ENCODE measurements around the gene PITPNM3. TPM values are rescaled to one million over a fixed set of nuclear protein-coding genes. Genes with fewer than 3 reads are reported as not detected.

The PITPNM3 gene
- total and polyA plus RNA-seq, 2 of the 13 experiments (the other 11 are each of a cell fraction or from before 2014, with no cell fraction given) = 0.13 to 0.29 TPM

- Histone ChIP-seq H3K4me3 (replicated peaks in 1 of 3; ENCODE audit: insufficient read depth in 1 of 3, low read depth in 2 of 3, low read length in 3 of 3) (no peak overlapping the region), H3K27ac (ENCODE audit: extremely low read length, insufficient read depth, low read length) (no peak overlapping the region), H3K4me2 (ENCODE audit: low read depth, low read length) (no peak overlapping the region), H3K4me1 (ENCODE audit: insufficient read depth, low read length) (peaks cover 23% of the 10 kb centered on the region), H4K20me1 (ENCODE audit: insufficient read depth, low read length) (no peaks in the 10 kb centered on the region), H3K27me3 (ENCODE audit: control insufficient read depth in 1 of 2, insufficient read depth in 2 of 2, low read length in 2 of 2) (no peaks in the 10 kb centered on the region), H3K9me3 (ENCODE audit: low read length) (no peaks in the 10 kb centered on the region), H2AFZ (ENCODE audit: low read length) (no peak overlapping the region), H3K9ac (ENCODE audit: insufficient read depth, low read depth, low read length) (no peak overlapping the region), H3K79me2 (ENCODE audit: insufficient read depth, low read length) (no peaks in the 10 kb centered on the region), H3K36me3 (replicated peaks in 1 of 2; ENCODE audit: control insufficient read depth in 1 of 2, insufficient read depth in 2 of 2, low read length in 2 of 2) (peaks cover 2 to 10% of the 10 kb centered on the region in 2 experiments; a peak in 2 of 5 replicates)
- TF ChIP-seq ZNF768 (CRISPR knock-in tag; IDR thresholded peaks at IDR 0.05) = peak; percentile 91
- TF ChIP-seq JUND (CRISPR knock-in tag; IDR thresholded peaks at IDR 0.05) = no peak
- CTCF ChIA-PET (ENCODE audit: low intra/inter-chr PET ratio, low total read pairs) = no interaction called here
- POLR2A ChIA-PET = no interaction called here
- DNase-seq (ENCODE audit: low spot score) (no peak), ATAC-seq (no peak), FAIRE-seq (no peak)
- intact Hi-C loops (cut with micrococcal nuclease; ENCODE audit: unreplicated experiment) = no loop called here
- in situ Hi-C loops (cut with HindIII; ENCODE audit: extremely low pct_ligation_motif_present, low pct_unique_long_range_greater_than_20kb) = no loop called here
- no TSS peak for BruUV-seq (replicated peaks)
- 100% methylated on average over 3 of the region's 6 CpGs for WGBS (ENCODE audit: low lambda C conversion rate)
These were observed 107.0 kb downstream of the PITPNM3 start for GRCh38 chr17:6449307-6449706.

- WGBS (ENCODE audit: low lambda C conversion rate) = 95% methylated on average over 6 of the region's 6 CpGs
- peaks cover 24% of the 10 kb centered on the region for H3K4me1 ChIP-seq (ENCODE audit: insufficient read depth, low read length)
- H3K27me3 ChIP-seq (ENCODE audit: control insufficient read depth in 1 of 2, insufficient read depth in 2 of 2, low read length in 2 of 2) = no peaks in the 10 kb centered on the region; a peak in 1 of 5 replicates
- H3K4me3 ChIP-seq (replicated peaks in 1 of 3; ENCODE audit: insufficient read depth in 1 of 3, low read depth in 2 of 3, low read length in 3 of 3) = no peak overlapping the region
- DNase-seq (ENCODE audit: low spot score) = no peak
- ChIA-PET CTCF (ENCODE audit: low intra/inter-chr PET ratio, low total read pairs) (no interaction called here), POLR2A (no interaction called here)
- ATAC-seq = no peak
- peaks cover 2 to 10% of the 10 kb centered on the region in 2 experiments; a peak in 2 of 5 replicates for H3K36me3 ChIP-seq (replicated peaks in 1 of 2; ENCODE audit: control insufficient read depth in 1 of 2, insufficient read depth in 2 of 2, low read length in 2 of 2)
- no peak overlapping the region for H3K27ac ChIP-seq (ENCODE audit: extremely low read length, insufficient read depth, low read length)
- H4K20me1 ChIP-seq (ENCODE audit: insufficient read depth, low read length) = no peaks in the 10 kb centered on the region
- no peak for TF ChIP-seq TAF15 (IDR thresholded peaks at IDR 0.05; ENCODE audit: low read depth, low read length, poor library complexity, severe bottlenecking)
- no peak for TF ChIP-seq NONO (IDR thresholded peaks at IDR 0.05)
- no peak for TF ChIP-seq NONO (CRISPR knock-in tag; conservative IDR thresholded peaks at IDR 0.05)
- no peak for TF ChIP-seq HNRNPH1 (optimal IDR thresholded peaks at IDR 0.05; ENCODE audit: low read depth, low read length)
- TF ChIP-seq, protein P1, sequence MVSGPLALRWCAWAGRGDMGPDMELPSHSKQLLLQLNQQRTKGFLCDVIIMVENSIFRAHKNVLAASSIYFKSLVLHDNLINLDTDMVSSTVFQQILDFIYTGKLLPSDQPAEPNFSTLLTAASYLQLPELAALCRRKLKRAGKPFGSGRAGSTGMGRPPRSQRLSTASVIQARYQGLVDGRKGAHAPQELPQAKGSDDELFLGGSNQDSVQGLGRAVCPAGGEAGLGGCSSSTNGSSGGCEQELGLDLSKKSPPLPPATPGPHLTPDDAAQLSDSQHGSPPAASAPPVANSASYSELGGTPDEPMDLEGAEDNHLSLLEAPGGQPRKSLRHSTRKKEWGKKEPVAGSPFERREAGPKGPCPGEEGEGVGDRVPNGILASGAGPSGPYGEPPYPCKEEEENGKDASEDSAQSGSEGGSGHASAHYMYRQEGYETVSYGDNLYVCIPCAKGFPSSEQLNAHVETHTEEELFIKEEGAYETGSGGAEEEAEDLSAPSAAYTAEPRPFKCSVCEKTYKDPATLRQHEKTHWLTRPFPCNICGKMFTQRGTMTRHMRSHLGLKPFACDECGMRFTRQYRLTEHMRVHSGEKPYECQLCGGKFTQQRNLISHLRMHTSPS (CRISPR knock-in tag; IDR thresholded peaks at IDR 0.05; ENCODE audit: low read depth) = no peak
- TF ChIP-seq ZNF564 (CRISPR knock-in tag; IDR thresholded peaks at IDR 0.05) = no peak
- TF ChIP-seq ZNF17 (CRISPR knock-in tag; IDR thresholded peaks at IDR 0.05) = no peak
- no peak for TF ChIP-seq MYNN (CRISPR knock-in tag; IDR thresholded peaks at IDR 0.05; ENCODE audit: low read depth)
- no peak for TF ChIP-seq ZFP82 (CRISPR knock-in tag; IDR thresholded peaks at IDR 0.05; ENCODE audit: borderline replicate concordance)
- no peak for TF ChIP-seq ARNT2 (CRISPR knock-in tag; IDR thresholded peaks at IDR 0.05; ENCODE audit: low read depth)
- no peak for FAIRE-seq
- intact Hi-C loops (cut with micrococcal nuclease; ENCODE audit: unreplicated experiment) = no loop called here
- no peak overlapping the region for H2AFZ ChIP-seq (ENCODE audit: low read length)
- no peaks in the 10 kb centered on the region for H3K79me2 ChIP-seq (ENCODE audit: insufficient read depth, low read length)
- H3K9me3 ChIP-seq (ENCODE audit: low read length) = no peaks in the 10 kb centered on the region
- in situ Hi-C loops (cut with HindIII; ENCODE audit: extremely low pct_ligation_motif_present, low pct_unique_long_range_greater_than_20kb) = no loop called here
- no peak overlapping the region for H3K9ac ChIP-seq (ENCODE audit: insufficient read depth, low read depth, low read length)
- H3K4me2 ChIP-seq (ENCODE audit: low read depth, low read length) = no peak overlapping the region
- BruUV-seq (replicated peaks) = no TSS peak
These were observed 107.9 kb downstream of the PITPNM3 start for GRCh38 chr17:6448473-6448872.

All from HepG2 (cell line).